Measurements from ENCODE around the gene BRPF3. TPM values are rescaled to one million over a fixed set of nuclear protein-coding genes. Genes with fewer than 3 reads are reported as not detected.

The BRPF3 gene
- total RNA-seq, 1 experiment from 2014 or later = 14.3 TPM

GRCh38 chr6:36219081-36219480 is 22.5 kb downstream of the BRPF3 start:
- ATAC-seq = no peak
- intact Hi-C loops (cut with micrococcal nuclease) = no loop called here
- no TSS peak for BruUV-seq (replicated peaks)
- H3K4me2 ChIP-seq (ENCODE audit: low read length) = no peak overlapping the region
- no peaks in the 10 kb centered on the region for H3K9me3 ChIP-seq (ENCODE audit: low read length)
- no peaks in the 10 kb centered on the region for H3K79me2 ChIP-seq (ENCODE audit: low read length)
- H3K9ac ChIP-seq (ENCODE audit: low read length) = no peak overlapping the region
- peaks cover 47% of the 10 kb centered on the region for H3K36me3 ChIP-seq (ENCODE audit: low read depth, low read length)
- no peaks in the 10 kb centered on the region for H3K27me3 ChIP-seq (ENCODE audit: low read length)
- H2AFZ ChIP-seq (ENCODE audit: low read length) = no peak overlapping the region
- no peaks in the 10 kb centered on the region for H3F3A ChIP-seq (ENCODE audit: low read length, unreplicated experiment)
- no peaks in the 10 kb centered on the region; the same call in 1 of the 2 replicates for H3K4me1 ChIP-seq (ENCODE audit: insufficient read depth, low read length)
- no peak overlapping the region for H3K4me3 ChIP-seq (ENCODE audit: low read length)
- no peak overlapping the region for H3K27ac ChIP-seq (ENCODE audit: low read length)
- no peaks in the 10 kb centered on the region for H4K20me1 ChIP-seq (ENCODE audit: low read length)
- DNase-seq = no peak
- ChIA-PET CTCF (no interaction called here), POLR2A (ENCODE audit: unreplicated experiment) (no interaction called here)
- TF ChIP-seq CTCF (conservative IDR thresholded peaks at IDR 0.05; ENCODE audit: low read depth, low read length) (no peak), EZH2phosphoT487 (IDR thresholded peaks at IDR 0.05; ENCODE audit: borderline replicate concordance, low read length) (no peak), EZH2 (IDR thresholded peaks at IDR 0.05; ENCODE audit: low read length, unreplicated experiment) (no peak)
- H3K9me2 ChIP-seq (replicated peaks; ENCODE audit: low read length) = no peaks in the 10 kb centered on the region

- no peak overlapping the region for H3K4me2 ChIP-seq (ENCODE audit: low read length)
- ChIA-PET POLR2A (ENCODE audit: unreplicated experiment) (no interaction called here), CTCF (no interaction called here)
- ATAC-seq (no peak), DNase-seq (no peak)
- no peak overlapping the region for H3K27ac ChIP-seq (ENCODE audit: low read length)
- H3K9me3 ChIP-seq (ENCODE audit: low read length) = no peaks in the 10 kb centered on the region
- H2AFZ ChIP-seq (ENCODE audit: low read length) = no peak overlapping the region
- H4K20me1 ChIP-seq (ENCODE audit: low read length) = no peaks in the 10 kb centered on the region
- H3K36me3 ChIP-seq (ENCODE audit: low read depth, low read length) = peaks cover 42% of the 10 kb centered on the region
- TF ChIP-seq EZH2phosphoT487 (IDR thresholded peaks at IDR 0.05; ENCODE audit: borderline replicate concordance, low read length) (no peak), EZH2 (IDR thresholded peaks at IDR 0.05; ENCODE audit: low read length, unreplicated experiment) (no peak), CTCF (conservative IDR thresholded peaks at IDR 0.05; ENCODE audit: low read depth, low read length) (no peak)
- no peaks in the 10 kb centered on the region for H3F3A ChIP-seq (ENCODE audit: low read length, unreplicated experiment)
- H3K4me3 ChIP-seq (ENCODE audit: low read length) = no peak overlapping the region
- H3K9me2 ChIP-seq (replicated peaks; ENCODE audit: low read length) = no peaks in the 10 kb centered on the region
- H3K79me2 ChIP-seq (ENCODE audit: low read length) = no peaks in the 10 kb centered on the region
- no TSS peak for BruUV-seq (replicated peaks)
- no peak overlapping the region for H3K9ac ChIP-seq (ENCODE audit: low read length)
- H3K4me1 ChIP-seq (ENCODE audit: insufficient read depth, low read length) = peaks cover 6% of the 10 kb centered on the region
- no peaks in the 10 kb centered on the region for H3K27me3 ChIP-seq (ENCODE audit: low read length)
- intact Hi-C loops (cut with micrococcal nuclease) = no loop called here
Observed at GRCh38 chr6:36220226-36220625, 23.7 kb downstream of the BRPF3 start.

- BruUV-seq (replicated peaks) = no TSS peak
- Histone ChIP-seq H3K4me1 (ENCODE audit: insufficient read depth, low read length) (peaks cover 6% of the 10 kb centered on the region), H3F3A (ENCODE audit: low read length, unreplicated experiment) (no peaks in the 10 kb centered on the region), H3K27ac (ENCODE audit: low read length) (no peak overlapping the region), H3K79me2 (ENCODE audit: low read length) (no peaks in the 10 kb centered on the region), H2AFZ (ENCODE audit: low read length) (no peak overlapping the region), H3K36me3 (ENCODE audit: low read depth, low read length) (peaks cover 38% of the 10 kb centered on the region), H3K27me3 (ENCODE audit: low read length) (no peaks in the 10 kb centered on the region), H3K4me2 (ENCODE audit: low read length) (no peak overlapping the region), H3K9me3 (ENCODE audit: low read length) (no peaks in the 10 kb centered on the region), H3K4me3 (ENCODE audit: low read length) (no peak overlapping the region), H3K9me2 (replicated peaks; ENCODE audit: low read length) (no peaks in the 10 kb centered on the region), H4K20me1 (ENCODE audit: low read length) (no peaks in the 10 kb centered on the region), H3K9ac (ENCODE audit: low read length) (no peak overlapping the region)
- no peak for DNase-seq
- POLR2A ChIA-PET (ENCODE audit: unreplicated experiment) = no interaction called here
- ATAC-seq = no peak
- CTCF ChIA-PET = no interaction called here
- TF ChIP-seq EZH2 (IDR thresholded peaks at IDR 0.05; ENCODE audit: low read length, unreplicated experiment) (no peak), EZH2phosphoT487 (IDR thresholded peaks at IDR 0.05; ENCODE audit: borderline replicate concordance, low read length) (no peak), CTCF (conservative IDR thresholded peaks at IDR 0.05; ENCODE audit: low read depth, low read length) (no peak)
- intact Hi-C loops (cut with micrococcal nuclease) = no loop called here
Observed at GRCh38 chr6:36221674-36222073, 25.1 kb downstream of the BRPF3 start.
